Measurements from ENCODE around the gene RGS10.

Gene RGS10

DNA sequence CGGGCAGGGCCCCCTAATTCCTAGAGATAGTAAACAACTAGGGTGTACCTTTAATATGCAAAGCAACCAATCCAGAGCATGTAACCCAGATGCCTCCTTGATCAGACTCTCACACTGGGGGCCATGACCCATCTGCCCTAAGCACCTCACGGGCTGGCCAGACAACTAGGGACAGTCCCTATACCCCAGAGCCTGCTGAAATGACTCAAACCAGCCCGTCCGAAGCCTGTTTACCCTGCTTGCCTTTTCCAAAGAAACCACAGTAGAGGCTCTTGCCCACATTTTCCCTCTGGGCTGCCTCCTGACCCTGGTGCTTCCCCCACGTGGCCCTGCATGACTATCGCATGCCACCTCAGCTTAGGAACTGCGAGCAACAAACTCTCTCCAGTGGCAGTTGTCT is 46.2 kb downstream of the RGS10 start:
- no peak overlapping the region for H3K4me3 ChIP-seq (ENCODE audit: insufficient read depth, low read length, poor library complexity, severe bottlenecking)
- H2AFZ ChIP-seq (ENCODE audit: low read depth, low read length, severe bottlenecking), result no peak overlapping the region
- H3K4me2 ChIP-seq (ENCODE audit: low read depth, low read length, poor library complexity, severe bottlenecking), result no peak overlapping the region
- no peaks in the 10 kb centered on the region for H3F3A ChIP-seq (ENCODE audit: insufficient read depth)
- no peaks in the 10 kb centered on the region for H3K9me3 ChIP-seq (ENCODE audit: insufficient read depth, low read length)
- H3K36me3 ChIP-seq (ENCODE audit: low read length), result no peaks in the 10 kb centered on the region
- H3K79me2 ChIP-seq (ENCODE audit: insufficient read depth, low read length), result no peaks in the 10 kb centered on the region
- no peak for TF ChIP-seq EZH2phosphoT487 (conservative IDR thresholded peaks at IDR 0.05; ENCODE audit: low read length)
- TF ChIP-seq, protein P1, sequence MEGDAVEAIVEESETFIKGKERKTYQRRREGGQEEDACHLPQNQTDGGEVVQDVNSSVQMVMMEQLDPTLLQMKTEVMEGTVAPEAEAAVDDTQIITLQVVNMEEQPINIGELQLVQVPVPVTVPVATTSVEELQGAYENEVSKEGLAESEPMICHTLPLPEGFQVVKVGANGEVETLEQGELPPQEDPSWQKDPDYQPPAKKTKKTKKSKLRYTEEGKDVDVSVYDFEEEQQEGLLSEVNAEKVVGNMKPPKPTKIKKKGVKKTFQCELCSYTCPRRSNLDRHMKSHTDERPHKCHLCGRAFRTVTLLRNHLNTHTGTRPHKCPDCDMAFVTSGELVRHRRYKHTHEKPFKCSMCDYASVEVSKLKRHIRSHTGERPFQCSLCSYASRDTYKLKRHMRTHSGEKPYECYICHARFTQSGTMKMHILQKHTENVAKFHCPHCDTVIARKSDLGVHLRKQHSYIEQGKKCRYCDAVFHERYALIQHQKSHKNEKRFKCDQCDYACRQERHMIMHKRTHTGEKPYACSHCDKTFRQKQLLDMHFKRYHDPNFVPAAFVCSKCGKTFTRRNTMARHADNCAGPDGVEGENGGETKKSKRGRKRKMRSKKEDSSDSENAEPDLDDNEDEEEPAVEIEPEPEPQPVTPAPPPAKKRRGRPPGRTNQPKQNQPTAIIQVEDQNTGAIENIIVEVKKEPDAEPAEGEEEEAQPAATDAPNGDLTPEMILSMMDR (IDR thresholded peaks at IDR 0.05; ENCODE audit: insufficient read depth, low read length, poor library complexity, severe bottlenecking), result no peak
- no peaks in the 10 kb centered on the region for H3K27me3 ChIP-seq (ENCODE audit: low read length)
- no peak overlapping the region for H3K27ac ChIP-seq (ENCODE audit: low read depth, low read length)
- no peaks in the 10 kb centered on the region for H3K9me2 ChIP-seq (replicated peaks; ENCODE audit: insufficient read depth, low read length)
- no peaks in the 10 kb centered on the region for H4K20me1 ChIP-seq (ENCODE audit: low read depth, low read length)
- no peak overlapping the region for H3K9ac ChIP-seq (ENCODE audit: low read length)

DNA sequence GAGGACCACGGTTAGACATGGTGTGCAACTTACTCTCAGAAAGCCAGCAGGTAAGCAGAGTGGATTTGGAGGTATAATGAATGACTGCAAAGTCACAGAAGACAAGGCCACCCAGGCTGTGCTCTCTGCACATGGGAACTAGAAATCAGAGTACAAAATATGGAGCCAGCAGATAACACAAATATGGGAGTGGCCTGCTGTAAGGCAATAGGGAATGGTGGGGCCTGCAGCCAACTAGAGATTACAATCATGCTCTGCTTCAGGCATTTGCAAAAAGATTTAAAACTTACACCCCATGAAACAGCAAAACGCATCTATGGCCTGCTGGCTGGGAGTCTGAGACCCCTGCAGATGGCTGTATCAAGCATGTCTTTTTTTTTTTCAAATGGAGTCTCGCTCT is 47.0 kb downstream of the RGS10 start:
- H3K36me3 ChIP-seq (ENCODE audit: low read length), result no peaks in the 10 kb centered on the region
- H2AFZ ChIP-seq (ENCODE audit: low read depth, low read length, severe bottlenecking), result no peak overlapping the region
- no peak for TF ChIP-seq EZH2phosphoT487 (conservative IDR thresholded peaks at IDR 0.05; ENCODE audit: low read length)
- TF ChIP-seq, protein P1 (IDR thresholded peaks at IDR 0.05; ENCODE audit: insufficient read depth, low read length, poor library complexity, severe bottlenecking), result no peak
- H3K4me3 ChIP-seq (ENCODE audit: insufficient read depth, low read length, poor library complexity, severe bottlenecking), result no peak overlapping the region
- H3K27ac ChIP-seq (ENCODE audit: low read depth, low read length), result no peak overlapping the region
- no peaks in the 10 kb centered on the region for H3K79me2 ChIP-seq (ENCODE audit: insufficient read depth, low read length)
- H4K20me1 ChIP-seq (ENCODE audit: low read depth, low read length), result no peaks in the 10 kb centered on the region
- H3K4me2 ChIP-seq (ENCODE audit: low read depth, low read length, poor library complexity, severe bottlenecking), result no peak overlapping the region
- H3K9ac ChIP-seq (ENCODE audit: low read length), result no peak overlapping the region
- H3F3A ChIP-seq (ENCODE audit: insufficient read depth), result no peaks in the 10 kb centered on the region
- no peaks in the 10 kb centered on the region for H3K9me3 ChIP-seq (ENCODE audit: insufficient read depth, low read length)
- H3K9me2 ChIP-seq (replicated peaks; ENCODE audit: insufficient read depth, low read length), result no peaks in the 10 kb centered on the region
- no peaks in the 10 kb centered on the region for H3K27me3 ChIP-seq (ENCODE audit: low read length)

DNA sequence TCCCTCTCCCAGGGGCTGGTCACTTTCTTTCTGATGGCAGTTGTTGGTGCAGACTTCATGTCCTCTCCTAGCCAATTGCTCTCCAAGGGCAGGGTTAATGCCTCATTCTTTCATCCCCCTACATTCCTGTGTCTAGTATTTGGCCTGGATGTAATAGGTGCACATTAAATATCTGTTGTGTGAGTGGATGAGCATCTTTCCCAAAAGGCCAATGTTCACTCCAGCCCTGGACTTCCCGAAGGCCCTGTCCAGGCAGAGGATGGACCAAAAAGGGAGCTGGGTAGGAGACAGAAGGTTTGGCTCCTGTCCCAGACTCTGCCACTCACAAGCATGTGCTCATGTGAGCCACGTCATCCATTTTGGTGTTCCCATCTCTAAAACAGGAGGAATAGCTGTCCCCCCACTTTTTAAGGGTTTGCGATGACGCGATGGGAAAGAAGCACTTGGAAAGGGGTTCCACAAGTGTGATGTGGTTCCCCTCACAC is 47.5 kb downstream of the RGS10 start:
- Histone ChIP-seq H3K36me3 (ENCODE audit: low read length) (no peaks in the 10 kb centered on the region), H3K9me2 (replicated peaks; ENCODE audit: insufficient read depth, low read length) (no peaks in the 10 kb centered on the region), H3K27me3 (ENCODE audit: low read length) (no peaks in the 10 kb centered on the region), H3K79me2 (ENCODE audit: insufficient read depth, low read length) (no peaks in the 10 kb centered on the region), H3K4me3 (ENCODE audit: insufficient read depth, low read length, poor library complexity, severe bottlenecking) (no peak overlapping the region), H3K4me2 (ENCODE audit: low read depth, low read length, poor library complexity, severe bottlenecking) (no peak overlapping the region), H3K9me3 (ENCODE audit: insufficient read depth, low read length) (no peaks in the 10 kb centered on the region), H2AFZ (ENCODE audit: low read depth, low read length, severe bottlenecking) (no peak overlapping the region), H3F3A (ENCODE audit: insufficient read depth) (no peaks in the 10 kb centered on the region), H4K20me1 (ENCODE audit: low read depth, low read length) (no peaks in the 10 kb centered on the region), H3K27ac (ENCODE audit: low read depth, low read length) (no peak overlapping the region), H3K9ac (ENCODE audit: low read length) (no peak overlapping the region)
- no peak for TF ChIP-seq EZH2phosphoT487 (conservative IDR thresholded peaks at IDR 0.05; ENCODE audit: low read length)
- TF ChIP-seq, protein P1 (IDR thresholded peaks at IDR 0.05; ENCODE audit: insufficient read depth, low read length, poor library complexity, severe bottlenecking), result no peak
